GM21423 (cell line): ENCODE measurements around the gene ARHGAP44.
A peak's percentile ranks its signal among the peaks of the same experiment; 100 is the strongest.

ENCODE experiments used
- ATAC-seq: cut with Tn5 transposase; IDR thresholded peaks from one replicate; pipeline ENCODE4 v1.9.1; 2021; ENCODE audit warnings: mild to moderate bottlenecking, moderate library complexity; ENCODE audit not compliant: unreplicated experiment

ARHGAP44 gene

DNA sequence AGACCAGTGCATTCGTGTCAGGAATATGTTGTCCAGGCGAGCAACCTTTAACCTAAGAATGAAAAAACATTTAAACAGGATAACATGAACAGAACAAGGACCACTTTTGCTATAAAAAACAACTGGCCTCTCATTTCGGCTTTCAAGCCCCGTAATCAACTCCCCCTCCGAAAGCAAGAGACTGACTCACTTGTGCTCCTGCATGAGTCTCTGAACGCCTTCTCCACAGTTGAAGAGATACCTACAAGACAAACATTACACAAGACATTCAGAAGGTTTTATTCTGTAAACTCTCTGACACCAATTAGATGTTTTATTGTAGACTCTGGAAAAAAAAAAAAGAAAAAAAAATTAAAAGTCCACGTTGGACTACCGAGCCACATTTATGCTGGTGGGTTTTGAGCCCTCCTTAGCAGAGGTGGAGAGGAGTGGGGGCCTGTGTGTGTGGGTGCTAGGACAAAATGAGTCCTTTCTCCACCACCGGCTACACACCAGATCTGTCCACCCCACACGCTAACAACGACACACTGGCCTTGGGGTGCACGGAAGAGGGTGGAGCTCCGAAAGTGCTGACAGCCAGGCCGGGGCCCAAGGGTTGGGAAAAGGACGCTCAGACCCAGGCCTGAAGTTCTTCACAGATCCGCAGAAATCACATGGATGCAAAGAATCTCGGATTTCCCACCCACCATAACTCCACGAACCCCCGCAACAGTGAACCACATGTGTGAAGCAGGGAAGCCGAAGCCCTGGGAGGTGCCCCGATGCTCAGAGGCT lies 227.8 kb downstream of the ARHGAP44 start:
- peak; percentile 4 for ATAC-seq

GRCh38 chr17:13017655-13018459 lies 228.6 kb downstream of the ARHGAP44 start, which contains the start of gene ELAC2:
ELAC2 (minus strand) TSS chr17:13018027; CDS start chr17:13017947, 80 bp downstream.
- ATAC-seq: peak; percentile 98

GRCh38 chr17:13024016-13024415 lies 234.7 kb downstream of the ARHGAP44 start:
- ATAC-seq: no peak

GRCh38 chr17:13024526-13025257 lies 235.4 kb downstream of the ARHGAP44 start:
- ATAC-seq: peak; percentile 82

DNA sequence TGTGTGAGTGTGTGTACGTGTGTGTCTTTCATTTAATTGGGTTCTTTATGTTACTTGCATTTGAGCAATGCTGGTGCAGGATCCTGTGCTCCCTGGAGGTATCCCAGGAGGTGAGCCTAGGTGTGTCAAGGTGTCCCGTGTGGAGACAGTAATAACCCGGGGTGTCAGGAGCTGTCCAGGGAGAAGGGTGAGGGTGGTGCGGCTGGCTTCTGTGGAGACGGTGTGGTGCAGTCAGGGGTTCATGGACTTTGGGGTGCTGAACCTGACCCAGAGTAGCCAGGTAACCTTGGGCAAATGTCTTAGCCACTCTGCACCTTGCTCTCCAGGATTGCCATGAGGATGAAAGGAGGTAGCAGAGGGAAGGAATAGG lies 235.9 kb downstream of the ARHGAP44 start:
- no peak for ATAC-seq

GRCh38 chr17:13025687-13026086 lies 236.4 kb downstream of the ARHGAP44 start:
- ATAC-seq: no peak

- ATAC-seq: no peak
Measured at GRCh38 chr17:13027246-13027645, 237.9 kb downstream of the ARHGAP44 start.

GRCh38 chr17:13029340-13029739 lies 240.0 kb downstream of the ARHGAP44 start:
- no peak for ATAC-seq

- ATAC-seq: no peak
Measured at GRCh38 chr17:13030056-13030455, 240.8 kb downstream of the ARHGAP44 start.

DNA sequence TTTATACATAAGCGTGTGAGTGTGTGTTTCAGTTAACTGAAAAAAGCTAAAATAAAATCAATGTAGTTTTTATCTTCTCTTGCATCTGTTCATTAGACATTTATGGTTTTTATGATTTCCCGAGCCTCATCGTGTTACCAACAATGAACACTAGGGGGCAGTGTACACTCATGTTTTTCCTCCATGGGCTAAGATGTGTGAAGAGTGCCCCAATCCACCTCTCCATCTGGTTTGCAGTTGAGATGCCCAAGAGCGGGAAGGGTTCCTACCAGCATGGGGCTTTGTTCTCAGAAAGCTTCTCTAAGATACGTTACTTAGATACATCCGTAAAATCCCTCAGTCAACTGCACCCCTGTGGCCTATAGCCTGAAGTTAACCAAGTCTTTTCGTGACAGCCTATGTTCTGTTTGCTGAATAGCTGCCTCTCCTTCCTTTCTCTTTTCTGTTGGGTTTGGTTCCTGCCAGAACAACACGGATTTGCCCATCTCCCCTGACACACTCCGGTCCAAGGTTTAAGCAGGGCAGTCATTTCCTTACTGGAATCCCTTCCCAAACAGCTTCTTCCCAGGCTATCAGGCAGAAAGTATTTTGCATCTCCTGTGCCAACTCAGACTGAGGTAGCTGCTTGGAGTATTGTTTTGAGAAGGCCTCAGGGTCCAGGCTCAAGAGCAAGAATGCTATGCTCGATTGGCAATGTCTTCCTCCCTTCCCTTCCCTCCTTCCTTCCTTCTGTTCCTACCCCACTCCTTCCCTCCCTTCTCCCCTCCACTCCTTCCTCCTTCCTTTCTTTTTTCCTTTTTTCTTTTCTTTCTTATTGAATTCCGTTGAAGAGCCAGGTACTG lies 241.4 kb downstream of the ARHGAP44 start:
- ATAC-seq: no peak

- peak; percentile 62 for ATAC-seq
Measured at GRCh38 chr17:13031718-13032350, 242.5 kb downstream of the ARHGAP44 start.

DNA sequence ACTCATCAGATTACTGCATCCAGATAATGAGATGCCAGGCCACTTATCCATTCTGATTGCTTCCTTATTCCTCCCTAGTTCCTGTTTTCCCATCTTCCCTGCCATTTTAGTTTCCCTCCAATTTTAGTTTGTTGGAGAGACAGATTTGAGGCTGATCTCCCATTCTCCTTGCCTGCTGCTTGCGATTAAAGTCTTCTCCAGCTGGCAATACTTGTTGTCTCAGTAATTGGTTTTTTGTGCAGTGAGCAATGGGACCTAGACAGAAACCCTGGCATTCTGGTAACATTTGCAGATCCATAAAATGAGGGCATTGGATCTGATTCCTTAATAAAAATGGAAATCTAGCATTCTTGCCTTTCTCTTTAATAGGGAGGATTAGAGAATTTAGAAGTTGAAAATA lies 246.1 kb downstream of the ARHGAP44 start:
- no peak for ATAC-seq

GRCh38 chr17:13036751-13037150 lies 247.5 kb downstream of the ARHGAP44 start:
- no peak for ATAC-seq

- no peak for ATAC-seq
Measured at GRCh38 chr17:13038931-13039665, 249.8 kb downstream of the ARHGAP44 start.
